Measurements from ENCODE around the gene NRROS.
"Not testable (repeated sequence)": the region's sequence is repeated elsewhere in the genome, so short reads cannot be mapped to it uniquely, and the experiment has no call there.

The NRROS gene

GRCh38 chr3:196639483-196640296 is at the start of gene NRROS:
Gene NRROS (plus strand): TSS chr3:196639694. CDS start chr3:196654540, 14,846 bp downstream.
- DNase-seq (ENCODE audit: low read depth) = peak; percentile 55

DNA sequence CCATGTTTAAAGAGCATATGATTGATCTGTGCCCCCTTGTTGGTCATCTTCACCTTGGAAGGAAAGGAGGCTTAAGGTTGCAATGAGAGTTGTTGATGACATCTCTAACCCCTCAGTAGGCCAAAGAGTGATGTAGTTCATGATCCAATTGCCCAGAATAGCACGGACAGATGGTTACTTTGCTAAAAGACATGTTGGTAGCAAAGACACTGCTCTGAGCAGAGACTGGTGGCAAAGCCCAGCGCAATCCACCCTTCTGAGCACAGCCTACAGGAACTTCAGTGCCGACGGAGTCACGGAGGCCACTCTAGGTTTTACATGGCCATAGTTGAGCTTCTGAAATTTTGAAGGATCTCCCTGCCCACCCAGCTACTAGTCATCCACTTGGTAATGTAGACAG is 49.2 kb upstream of the NRROS start:
- DNase-seq (ENCODE audit: low read depth) = no peak

- DNase-seq (ENCODE audit: low read depth) = no peak
Measured at GRCh38 chr3:196596355-196596754, 43.1 kb upstream of the NRROS start.

DNA sequence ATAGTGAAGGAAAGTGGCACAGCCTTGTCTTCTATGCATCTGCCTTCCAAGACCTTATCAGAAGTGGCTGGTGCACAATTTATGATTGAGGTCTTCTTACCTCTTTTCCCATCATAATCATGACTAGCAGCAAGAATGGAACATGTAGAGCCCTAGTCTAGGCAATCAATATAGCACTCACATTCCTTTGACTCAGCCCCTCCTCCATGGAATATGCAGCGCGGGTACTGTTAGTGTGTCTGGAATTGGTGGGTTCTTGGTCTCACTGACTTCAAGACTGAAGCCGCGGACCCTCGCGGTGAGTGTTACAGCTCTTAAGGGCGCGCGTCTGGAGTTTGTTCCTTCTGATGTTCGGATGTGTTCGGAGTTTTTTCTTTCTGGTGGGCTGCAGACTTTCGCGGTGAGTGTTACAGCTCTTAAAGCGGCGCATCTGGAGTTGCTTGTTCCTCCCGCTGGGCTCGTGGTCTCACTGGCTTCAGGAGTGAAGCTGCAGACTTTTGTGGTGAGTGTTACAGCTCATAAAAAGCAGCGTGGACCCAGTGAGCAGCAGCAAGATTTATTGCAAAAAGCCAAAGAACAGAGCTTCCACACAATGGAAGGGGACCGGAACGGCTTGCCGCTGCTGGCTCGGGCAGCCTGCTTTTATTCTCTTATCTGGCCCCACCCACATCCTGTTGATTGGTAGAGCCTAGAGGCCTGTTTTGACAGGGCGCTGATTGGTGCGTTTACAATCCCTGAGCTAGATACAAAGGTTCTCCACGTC is 41.3 kb upstream of the NRROS start:
- not testable (repeated sequence) for DNase-seq (ENCODE audit: low read depth)

DNA sequence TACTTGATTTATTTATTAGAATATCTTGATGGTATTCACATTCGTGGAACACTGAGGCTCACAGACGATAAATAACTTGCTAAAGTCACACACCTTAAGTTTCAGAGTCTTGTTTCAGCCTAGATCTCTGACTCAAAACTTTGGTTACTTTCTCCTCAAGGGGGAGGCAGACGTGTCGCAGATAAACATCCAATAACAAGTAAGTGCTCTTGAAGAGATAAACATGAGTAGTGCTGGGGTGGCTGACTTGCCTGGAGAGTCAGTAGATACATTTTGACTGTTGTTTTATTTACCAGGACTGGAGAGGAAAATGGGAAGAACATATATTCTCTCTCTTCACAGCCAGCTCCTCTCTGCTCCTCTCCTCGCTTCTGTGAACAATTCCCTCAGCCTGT is 39.8 kb upstream of the NRROS start:
- DNase-seq (ENCODE audit: low read depth) = no peak

GRCh38 chr3:196600359-196600758 is 39.1 kb upstream of the NRROS start:
- DNase-seq (ENCODE audit: low read depth) = no peak

DNA sequence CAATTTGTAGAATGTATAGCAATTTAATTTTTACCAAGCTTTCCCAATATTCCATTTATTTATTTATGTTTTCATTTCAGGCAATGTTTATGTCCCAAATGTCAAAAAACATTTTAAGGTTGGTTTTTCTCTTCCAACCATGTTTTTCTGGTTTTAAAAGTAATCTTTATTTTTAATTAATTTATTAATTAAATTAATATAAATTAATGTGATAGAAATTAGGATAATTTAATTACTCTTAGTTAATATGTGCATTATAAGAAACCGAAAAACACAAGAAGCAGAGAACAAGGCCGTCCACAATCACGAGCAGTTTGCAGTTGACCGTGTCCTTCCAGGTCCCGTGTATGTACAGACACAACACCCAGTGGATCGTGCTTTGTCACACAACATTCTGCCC is 36.8 kb upstream of the NRROS start:
- no peak for DNase-seq (ENCODE audit: low read depth)

DNA sequence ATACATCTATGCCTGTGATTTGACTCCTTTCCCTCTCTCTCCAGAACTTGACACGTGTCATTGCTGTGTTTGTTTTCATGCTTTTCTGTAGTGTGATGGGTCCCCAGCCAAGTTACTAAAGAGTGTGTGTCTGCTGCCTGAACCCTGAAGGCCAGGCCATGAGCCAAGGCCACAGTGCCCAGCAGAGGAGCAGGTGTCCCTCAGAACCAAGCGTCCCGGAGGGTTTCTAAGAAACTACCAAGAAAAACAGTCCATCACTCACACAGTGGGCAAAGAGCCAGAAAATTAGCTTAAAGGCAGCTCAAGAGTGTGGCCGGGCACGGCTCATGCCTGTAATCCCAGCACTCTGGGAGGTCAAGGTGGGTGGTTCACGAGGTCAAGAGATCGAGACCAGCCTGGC is 35.8 kb upstream of the NRROS start:
- DNase-seq (ENCODE audit: low read depth) = no peak

GRCh38 chr3:196604548-196604947 is 34.9 kb upstream of the NRROS start:
- peak; percentile 46 for DNase-seq (ENCODE audit: low read depth)

- no peak for DNase-seq (ENCODE audit: low read depth)
Measured at GRCh38 chr3:196608693-196609092, 30.8 kb upstream of the NRROS start.

GRCh38 chr3:196609343-196609775 is 30.1 kb upstream of the NRROS start:
- DNase-seq (ENCODE audit: low read depth) = peak; percentile 99

GRCh38 chr3:196609805-196610515 is 29.5 kb upstream of the NRROS start:
- DNase-seq (ENCODE audit: low read depth) = no peak

GRCh38 chr3:196611761-196612483 is 27.6 kb upstream of the NRROS start:
- no peak for DNase-seq (ENCODE audit: low read depth)

- not testable (repeated sequence) for DNase-seq (ENCODE audit: low read depth)
Measured at GRCh38 chr3:196615234-196615633, 24.3 kb upstream of the NRROS start.

GRCh38 chr3:196617256-196617655 is 22.2 kb upstream of the NRROS start:
- DNase-seq (ENCODE audit: low read depth) = no peak

GRCh38 chr3:196619223-196619622 is 20.3 kb upstream of the NRROS start:
- DNase-seq (ENCODE audit: low read depth) = no peak

GRCh38 chr3:196619627-196620026 is 19.9 kb upstream of the NRROS start:
- not testable (repeated sequence) for DNase-seq (ENCODE audit: low read depth)

DNA sequence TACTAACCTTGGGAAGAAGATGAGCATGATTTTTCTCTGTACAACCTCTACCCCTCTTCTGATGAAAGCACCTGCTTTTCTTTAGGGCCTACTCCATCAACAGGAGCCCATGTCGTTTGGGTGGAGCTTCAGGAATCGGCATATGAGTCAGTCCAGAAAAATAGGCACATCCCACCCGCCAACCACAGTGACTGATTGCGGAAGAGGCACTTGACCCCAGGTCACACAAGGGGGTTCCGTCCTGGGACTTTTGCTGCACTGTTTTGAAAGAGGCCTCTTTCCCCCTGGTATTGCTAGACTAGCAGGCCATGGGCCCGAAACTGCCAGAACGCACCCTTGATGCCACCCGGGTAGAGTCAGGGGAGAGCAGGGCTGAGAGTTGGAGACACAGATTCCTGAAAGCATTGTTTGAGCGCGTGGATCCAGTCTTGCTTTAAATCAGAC is 19.3 kb upstream of the NRROS start:
- DNase-seq (ENCODE audit: low read depth) = no peak

DNA sequence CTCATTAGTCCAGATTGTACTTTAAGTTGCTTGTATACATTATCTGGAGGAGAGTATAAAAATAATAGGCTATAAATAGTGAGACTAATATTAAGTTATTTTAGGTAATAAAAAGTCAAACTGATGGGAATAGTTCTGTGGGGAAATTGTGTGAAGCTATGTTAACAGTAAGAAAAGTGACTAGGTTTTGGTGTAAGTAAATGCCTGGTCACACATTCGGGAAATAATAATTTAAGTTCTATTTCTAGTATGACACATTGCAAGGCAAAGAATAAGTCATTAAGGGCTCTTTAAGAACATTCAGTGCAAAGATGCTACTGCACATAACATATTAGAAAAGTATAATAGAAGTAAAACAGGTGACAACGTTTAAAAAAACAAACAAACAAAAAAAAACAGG is 18.8 kb upstream of the NRROS start:
- no peak for DNase-seq (ENCODE audit: low read depth)

- no peak for DNase-seq (ENCODE audit: low read depth)
Measured at GRCh38 chr3:196621611-196622010, 17.9 kb upstream of the NRROS start.

- no peak for DNase-seq (ENCODE audit: low read depth)
Measured at GRCh38 chr3:196624067-196624790, 15.3 kb upstream of the NRROS start.
